PFSK-1 (cell line): ENCODE measurements around the gene NEK11.

Experiments
- FOXP2 ChIP-seq: optimal IDR thresholded peaks from 2 replicates; pipeline ENCODE3; 2011; ENCODE audit warnings: borderline replicate concordance, control low read depth, inconsistent platforms; ENCODE audit not compliant: insufficient read depth; ENCODE audit errors: extremely low read length, extremely low read depth
- POLR2AphosphoS5 ChIP-seq: IDR thresholded peaks from 2 replicates; pipeline ENCODE4 v1.6.1; 2012; ENCODE audit warnings: low read depth, mild to moderate bottlenecking, control low read depth, low read length, moderate library complexity
- TAF1 ChIP-seq: IDR thresholded peaks from 2 replicates; pipeline ENCODE4 v1.6.1; 2012; ENCODE audit warnings: low read length, control low read depth, borderline replicate concordance; ENCODE audit not compliant: insufficient read depth

- TF ChIP-seq TAF1 (no peak), POLR2AphosphoS5 (no peak), FOXP2 (no peak)
These were observed 205.2 kb downstream of the NEK11 start for GRCh38 chr3:131231710-131232389.
